ENCODE measurements around the gene MARK2.

- TF ChIP-seq CTCF (IDR thresholded peaks at IDR 0.05): no peak
- peak in 1 of 3 donors; percentile 14 for TF ChIP-seq POLR2A (IDR thresholded peaks at IDR 0.05)
These were observed 822 bp downstream of the MARK2 start for GRCh38 chr11:63839508-63840355.

Measured in body of pancreas (tissue), 4 donors.